WTC11 (cell line): ENCODE results near the gene LIMK1. TPM values are rescaled to one million over a fixed set of nuclear protein-coding genes. Genes with fewer than 3 reads are reported as not detected.
A peak's percentile ranks its signal among the peaks of the same experiment; 100 is the strongest.

ENCODE experiments used
- ATAC-seq: fragments of 200-7000 bp; cut with Tn5 transposase; 2 replicates; pipeline ENCODE4 v1.10.0; 2021; ENCODE audit warnings: mild to moderate bottlenecking, moderate library complexity
- CTCF ChIA-PET: fragments of 300-600 bp; sonication (Branson Sonifier 250); formaldehyde crosslinking; loops from one replicate; lab custom pipeline; 2021; ENCODE audit warnings: antibody characterized with exemption; lab: Charles Lee
- POLR2A ChIA-PET: fragments of 350-600 bp; sonication (Branson Sonifier 250); formaldehyde crosslinking; loops from one replicate; lab custom pipeline; 2021; ENCODE audit warnings: antibody characterized with exemption; lab: Charles Lee
- DNase-seq: peaks from one replicate; pipeline ENCODE4 v3.0.0; 2021; ENCODE audit warnings: low spot score
- H3K27ac Mint-ChIP-seq: 2 replicates; pipeline ENCODE4 v1.8.0; 2021; ENCODE audit warnings: mixed read lengths
- H3K27me3 Mint-ChIP-seq: 2 replicates; pipeline ENCODE4 v1.8.0; 2021; ENCODE audit warnings: low read depth, mild to moderate bottlenecking, moderate library complexity, mixed read lengths
- H3K36me3 Mint-ChIP-seq: 2 replicates; pipeline ENCODE4 v1.8.0; 2021; ENCODE audit warnings: mixed read lengths
- H3K4me1 Mint-ChIP-seq: 2 replicates; pipeline ENCODE4 v1.8.0; 2022; ENCODE audit warnings: mixed read lengths
- H3K4me3 Mint-ChIP-seq: 2 replicates; pipeline ENCODE4 v1.8.0; 2021; ENCODE audit warnings: mild to moderate bottlenecking, moderate library complexity, mixed read lengths
- H3K9me3 Mint-ChIP-seq: 2 replicates; pipeline ENCODE4 v1.8.0; 2021; ENCODE audit warnings: mixed read lengths
- AR ChIP-seq: fragments of 250-450 bp; sonication (Bioruptor Pico); IDR thresholded peaks from 2 replicates; pipeline ENCODE4 v1.9.0; 2021; ENCODE audit warnings: mild to moderate bottlenecking
- CREB1 ChIP-seq: sonication (generic); formaldehyde crosslinking; IDR thresholded peaks from 2 replicates; pipeline ENCODE4 v1.8.0; 2023; ENCODE audit warnings: mild to moderate bottlenecking, missing genetic modification reagents
- ERG ChIP-seq: fragments of 250-450 bp; sonication (Bioruptor Pico); IDR thresholded peaks from 2 replicates; pipeline ENCODE4 v1.8.0; 2021; ENCODE audit warnings: mild to moderate bottlenecking
- ESRRA ChIP-seq: sonication (generic); formaldehyde crosslinking; IDR thresholded peaks from 2 replicates; pipeline ENCODE4 v1.8.1; 2022; ENCODE audit warnings: mild to moderate bottlenecking, missing genetic modification reagents, borderline replicate concordance
- GRHL2 ChIP-seq: fragments of 250-450 bp; sonication (Bioruptor Pico); IDR thresholded peaks from 2 replicates; pipeline ENCODE4 v1.8.0; 2022; ENCODE audit warnings: mild to moderate bottlenecking, moderate library complexity; ENCODE audit not compliant: insufficient replicate concordance, severe bottlenecking
- GTF2I ChIP-seq: fragments of 250-450 bp; sonication (Bioruptor Pico); conservative IDR thresholded peaks from 2 replicates; pipeline ENCODE4 v1.4.0; 2021; ENCODE audit warnings: mild to moderate bottlenecking
- JUN ChIP-seq: sonication (generic); formaldehyde crosslinking; IDR thresholded peaks from 2 replicates; pipeline ENCODE4 v1.8.0; 2023; ENCODE audit warnings: mild to moderate bottlenecking, missing genetic modification reagents
- PREB ChIP-seq: sonication (generic); formaldehyde crosslinking; IDR thresholded peaks from 2 replicates; pipeline ENCODE4 v1.8.1; 2022; ENCODE audit warnings: mild to moderate bottlenecking, missing genetic modification reagents, moderate library complexity, borderline replicate concordance
- RELA ChIP-seq: sonication (generic); formaldehyde crosslinking; IDR thresholded peaks from 2 replicates; pipeline ENCODE4 v1.8.1; 2022; ENCODE audit warnings: missing genetic modification reagents, mild to moderate bottlenecking, borderline replicate concordance
- SOX15 ChIP-seq: fragments of 250-450 bp; sonication (Bioruptor Pico); IDR thresholded peaks from 2 replicates; pipeline ENCODE4 v1.9.0; 2021; ENCODE audit warnings: mild to moderate bottlenecking
- SP1 ChIP-seq: sonication (generic); formaldehyde crosslinking; conservative IDR thresholded peaks from 2 replicates; pipeline ENCODE4 v1.8.1; 2022; ENCODE audit warnings: missing genetic modification reagents
- STAT6 ChIP-seq: sonication (generic); formaldehyde crosslinking; conservative IDR thresholded peaks from 2 replicates; pipeline ENCODE4 v1.8.1; 2023; ENCODE audit warnings: mild to moderate bottlenecking, low read depth, missing genetic modification reagents, moderate library complexity
- USF1 ChIP-seq: sonication (generic); formaldehyde crosslinking; IDR thresholded peaks from 2 replicates; pipeline ENCODE4 v1.8.0; 2022; ENCODE audit warnings: mild to moderate bottlenecking, missing genetic modification reagents
- ZNF263 ChIP-seq: sonication (generic); formaldehyde crosslinking; IDR thresholded peaks from 2 replicates; pipeline ENCODE4 v1.8.1; 2022; ENCODE audit warnings: low read depth, mild to moderate bottlenecking, moderate library complexity, missing genetic modification reagents
- ZNF396 ChIP-seq: fragments of 250-450 bp; sonication (Bioruptor Pico); IDR thresholded peaks from 2 replicates; pipeline ENCODE4 v1.8.0; 2021; ENCODE audit warnings: mild to moderate bottlenecking, moderate library complexity, borderline replicate concordance
- total RNA-seq: library from RNA; stranded (reverse); gene quantifications from 3 replicates; pipeline ENCODE4 v1.2.3, GENCODE V29; 2021

LIMK1 gene
- total RNA-seq, 1 experiment from 2014 or later, result 85.4 TPM

GRCh38 chr7:74061840-74062539 is 21.6 kb upstream of the LIMK1 start:
- 0 out of 2 replicates have a peak, but pooled peaks have one; percentile 42 for TF ChIP-seq GTF2I (CRISPR knock-in tag)
- no peak for TF ChIP-seq ZNF263 (CRISPR knock-in tag)
- DNase-seq (no peak), ATAC-seq (peak; percentile 39)
- Mint-ChIP-seq H3K36me3 (no peaks in the 10 kb centered on the region), H3K4me3 (no peak overlapping the region), H3K27me3 (no peaks in the 10 kb centered on the region; the same call in 1 of the 2 replicates), H3K27ac (no peak overlapping the region; the same call in 1 of the 2 replicates), H3K9me3 (no peaks in the 10 kb centered on the region), H3K4me1 (no peaks in the 10 kb centered on the region)
- ChIA-PET CTCF (interaction anchor here (0.6 to 3.3 kb wide), 2 partner anchors 35 to 94 kb away, joined by 3 to 15 read pairs; no protein-coding TSS in a partner anchor), POLR2A (interaction anchor here (0.6 kb wide), 1 partner anchor 247 kb away, joined by 3 read pairs; no protein-coding TSS in a partner anchor)

- Mint-ChIP-seq H3K27me3 (no peaks in the 10 kb centered on the region; the same call in 1 of the 2 replicates), H3K27ac (peak overlapping the region; percentile 15; the same call in 1 of the 2 replicates), H3K36me3 (no peaks in the 10 kb centered on the region), H3K4me1 (0 out of 2 replicates have a peak, but pooled peaks cover 2% of the 10 kb centered on the region), H3K4me3 (no peak overlapping the region), H3K9me3 (no peaks in the 10 kb centered on the region)
- ATAC-seq (no peak), DNase-seq (no peak)
- ChIA-PET CTCF (interaction anchor here (1.3 to 5.7 kb wide), 2 partner anchors 36 to 143 kb away, joined by 4 to 38 read pairs; no protein-coding TSS in a partner anchor), POLR2A (interaction anchor here (0.7 kb wide), 1 partner anchor 213 kb away, joined by 3 read pairs; no protein-coding TSS in a partner anchor)
- TF ChIP-seq GRHL2, result no peak
Measured at GRCh38 chr7:74063223-74063641, 20.4 kb upstream of the LIMK1 start.

GRCh38 chr7:74063646-74064045 is 20.0 kb upstream of the LIMK1 start:
- H3K4me3 Mint-ChIP-seq, result no peak overlapping the region
- H3K36me3 Mint-ChIP-seq, result no peaks in the 10 kb centered on the region
- no peak for TF ChIP-seq ERG (CRISPR knock-in tag)
- no peak for TF ChIP-seq PREB (CRISPR knock-in tag)
- no peak for TF ChIP-seq STAT6
- no peak for TF ChIP-seq AR (CRISPR knock-in tag)
- TF ChIP-seq SP1 (CRISPR knock-in tag), result no peak
- TF ChIP-seq USF1, result no peak
- TF ChIP-seq SOX15 (CRISPR knock-in tag), result no peak
- no peak for TF ChIP-seq CREB1
- TF ChIP-seq ESRRA (CRISPR knock-in tag), result no peak
- TF ChIP-seq ZNF263 (CRISPR knock-in tag), result no peak
- no peak for TF ChIP-seq JUN (CRISPR knock-in tag)
- TF ChIP-seq RELA, result no peak
- TF ChIP-seq ZNF396 (CRISPR knock-in tag), result no peak
- no peak for TF ChIP-seq GTF2I (CRISPR knock-in tag)
- DNase-seq (no peak), ATAC-seq (no peak)
- 0 out of 2 replicates have a peak, but pooled peaks cover 2% of the 10 kb centered on the region for H3K4me1 Mint-ChIP-seq
- H3K27ac Mint-ChIP-seq, result peak overlapping the region; percentile 15; the same call in 1 of the 2 replicates
- ChIA-PET CTCF (interaction anchor here (1.3 to 5.7 kb wide), 3 partner anchors 20 to 143 kb away, joined by 4 to 38 read pairs (median 10); partner anchors contain the start of gene LIMK1), POLR2A (interaction anchor here (0.7 kb wide), 1 partner anchor 213 kb away, joined by 3 read pairs; no protein-coding TSS in a partner anchor)
- no peaks in the 10 kb centered on the region for H3K9me3 Mint-ChIP-seq
- no peaks in the 10 kb centered on the region; the same call in 1 of the 2 replicates for H3K27me3 Mint-ChIP-seq
